Osteoblast (primary cell): ENCODE data around the gene TRIM27. TPM values are rescaled to one million over a fixed set of nuclear protein-coding genes. Genes with fewer than 3 reads are reported as not detected.
A peak's percentile ranks its signal among the peaks of the same experiment; 100 is the strongest.

Experiments used
- DNase-seq: peaks from one replicate; pipeline ENCODE4 v3.0.0; 2011; ENCODE audit warnings: low spot score, mixed read lengths; ENCODE audit not compliant: insufficient read length; ENCODE audit errors: missing footprints
- H2AFZ ChIP-seq: 2 replicates; pipeline ENCODE4 v1.6.0; 2011; ENCODE audit warnings: mild to moderate bottlenecking, low read length
- H3K27ac ChIP-seq: 2 replicates; pipeline ENCODE4 v1.5.1; 2011; ENCODE audit warnings: mild to moderate bottlenecking, low read depth, low read length, moderate library complexity
- H3K27me3 ChIP-seq: 2 replicates; pipeline ENCODE4 v1.6.0; 2012; ENCODE audit warnings: mild to moderate bottlenecking, control low read depth, inconsistent platforms, low read length, moderate library complexity; ENCODE audit not compliant: insufficient read depth
- H3K36me3 ChIP-seq: 2 replicates; pipeline ENCODE4 v1.5.1; 2011; ENCODE audit warnings: mild to moderate bottlenecking, low read length, control low read depth, moderate library complexity; ENCODE audit not compliant: insufficient read depth
- H3K4me1 ChIP-seq: 2 replicates; pipeline ENCODE4 v1.5.1; 2011; ENCODE audit warnings: mild to moderate bottlenecking, low read length, control low read depth, moderate library complexity; ENCODE audit not compliant: insufficient read depth
- H3K4me2 ChIP-seq: 2 replicates; pipeline ENCODE4 v1.6.0; 2011; ENCODE audit warnings: mild to moderate bottlenecking, low read length; ENCODE audit not compliant: insufficient read depth
- H3K4me3 ChIP-seq: fragments of 200-600 bp; sonication (generic); 3 replicates; pipeline ENCODE4 v1.5.1; 2012; ENCODE audit warnings: mild to moderate bottlenecking, low read length, inconsistent platforms; ENCODE audit not compliant: insufficient read depth
- H3K79me2 ChIP-seq: 2 replicates; pipeline ENCODE4 v1.6.0; 2012; ENCODE audit warnings: mild to moderate bottlenecking, low read length, control low read depth, inconsistent platforms; ENCODE audit not compliant: insufficient read depth
- H3K9me3 ChIP-seq: 2 replicates; pipeline ENCODE4 v1.5.1; 2011; ENCODE audit warnings: low read depth, low read length, control low read depth
- H4K20me1 ChIP-seq: 2 replicates; pipeline ENCODE4 v1.6.0; 2012; ENCODE audit warnings: mild to moderate bottlenecking, low read length, control low read depth; ENCODE audit not compliant: insufficient read depth
- CTCF ChIP-seq: IDR thresholded peaks from 2 replicates; pipeline ENCODE4 v1.5.1; 2011; ENCODE audit warnings: mild to moderate bottlenecking, low read depth, low read length, moderate library complexity; ENCODE audit errors: extremely low read depth
- total RNA-seq: library from RNA; depleted of rRNA; stranded (reverse); fragments of >200 nt; gene quantifications from 2 replicates; pipeline ENCODE4 v1.2.3, GENCODE V29; 2012

Gene TRIM27
- total RNA-seq, 1 donor, result 53.6 TPM

- peak overlapping the region; percentile 75 for H3K4me3 ChIP-seq
- H3K4me1 ChIP-seq, result peaks cover 10% of the 10 kb centered on the region
- no peaks in the 10 kb centered on the region for H3K36me3 ChIP-seq
- H4K20me1 ChIP-seq, result no peaks in the 10 kb centered on the region
- TF ChIP-seq CTCF, result no peak
- H3K27ac ChIP-seq, result peak overlapping the region; percentile 74
- H3K79me2 ChIP-seq, result no peaks in the 10 kb centered on the region
- H3K27me3 ChIP-seq, result no peaks in the 10 kb centered on the region
- DNase-seq, result peak; percentile 80
- peak overlapping the region; percentile 94 for H2AFZ ChIP-seq
- H3K4me2 ChIP-seq, result peak overlapping the region; percentile 85
- no peaks in the 10 kb centered on the region for H3K9me3 ChIP-seq
Observed at GRCh38 chr6:28943557-28944411, 20.0 kb upstream of the TRIM27 start.

DNA sequence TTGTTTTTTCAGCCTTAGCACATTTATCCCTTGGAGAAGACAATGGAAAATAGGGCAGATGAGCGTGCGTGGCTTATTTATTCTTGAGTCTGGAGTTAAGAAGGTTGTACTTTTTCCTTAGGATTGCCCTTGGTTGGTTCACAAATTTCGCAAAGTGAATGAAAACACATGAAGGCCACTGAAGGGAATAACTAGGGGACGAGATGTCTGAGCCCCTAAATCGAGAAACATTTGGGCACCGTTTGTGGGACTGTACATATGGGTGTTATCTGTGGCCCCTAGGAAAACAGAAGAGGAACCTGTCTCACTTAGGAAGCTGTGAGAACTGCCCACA is 19.4 kb upstream of the TRIM27 start:
- Histone ChIP-seq H3K4me1 (peaks cover 10% of the 10 kb centered on the region), H3K4me3 (peak overlapping the region; percentile 75)

DNA sequence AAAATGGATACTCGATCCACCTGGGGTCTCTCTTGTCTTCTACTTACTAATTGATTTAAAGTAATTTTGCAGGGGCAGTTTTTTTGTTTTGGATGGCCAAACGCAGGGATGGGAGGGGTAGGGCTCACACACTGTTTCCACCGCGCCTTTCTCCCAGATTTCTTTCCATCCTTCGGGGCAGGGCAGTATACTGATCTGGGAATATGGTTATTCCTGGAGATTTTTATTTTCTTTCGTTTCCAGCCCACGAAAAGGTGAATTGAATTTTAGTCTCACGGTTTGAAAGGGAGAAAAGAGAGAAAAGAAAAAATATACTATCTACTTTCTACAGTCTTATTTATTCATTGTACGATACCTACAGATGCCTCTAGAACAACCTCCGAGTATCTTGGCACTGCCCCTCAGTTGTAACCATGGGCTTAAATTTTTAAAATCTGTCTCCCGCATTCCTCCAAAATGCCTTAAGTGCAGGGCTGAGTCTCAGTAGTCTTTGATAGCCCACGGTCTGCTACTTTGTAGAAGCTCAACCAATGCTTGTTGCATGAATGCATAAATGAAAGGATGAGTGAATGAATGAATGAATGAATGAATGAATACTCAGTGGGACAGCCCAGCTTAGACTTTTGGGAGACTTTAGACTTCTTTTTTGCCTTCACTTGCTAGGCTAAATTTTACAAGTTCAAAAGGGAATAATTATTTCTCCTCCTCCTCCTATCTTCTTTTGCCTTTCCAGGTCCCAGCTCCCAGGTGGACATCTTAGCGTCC is 18.1 kb upstream of the TRIM27 start:
- no peaks in the 10 kb centered on the region for H3K27me3 ChIP-seq
- H3K79me2 ChIP-seq, result no peaks in the 10 kb centered on the region
- H3K9me3 ChIP-seq, result no peaks in the 10 kb centered on the region
- peak overlapping the region; percentile 79 for H3K4me3 ChIP-seq
- H2AFZ ChIP-seq, result peak overlapping the region; percentile 57
- H3K4me1 ChIP-seq, result peaks cover 6% of the 10 kb centered on the region
- H3K36me3 ChIP-seq, result no peaks in the 10 kb centered on the region
- no peaks in the 10 kb centered on the region for H4K20me1 ChIP-seq
- H3K4me2 ChIP-seq, result peak overlapping the region; percentile 96
- no peak for DNase-seq
- TF ChIP-seq CTCF, result no peak
- H3K27ac ChIP-seq, result no peak overlapping the region

More for the DNA sequence above, 19.4 kb upstream of the TRIM27 start:
- H3K36me3 ChIP-seq, result no peaks in the 10 kb centered on the region
- H4K20me1 ChIP-seq, result no peaks in the 10 kb centered on the region
- no peaks in the 10 kb centered on the region for H3K27me3 ChIP-seq
- H3K27ac ChIP-seq, result no peak overlapping the region
- TF ChIP-seq CTCF, result no peak
- DNase-seq, result no peak
- no peaks in the 10 kb centered on the region for H3K9me3 ChIP-seq
- H2AFZ ChIP-seq, result no peak overlapping the region
- no peaks in the 10 kb centered on the region for H3K79me2 ChIP-seq
- H3K4me2 ChIP-seq, result peak overlapping the region; percentile 85
